Vagina (tissue), 2 donors: Measurements from ENCODE around the gene GPC2. TPM values are rescaled to one million over a fixed set of nuclear protein-coding genes. Genes with fewer than 3 reads are reported as not detected.

ENCODE experiments used
- DNase-seq, 2 donors: peaks; one replicate each; pipeline ENCODE4 v3.0.0-alpha.2; 2017; ENCODE audit errors: extremely low spot score in 2 of 2
- H3K27ac ChIP-seq: fragments of 200-600 bp; sonication (generic); one replicate; pipeline ENCODE4 v1.5.1; 2019
- H3K27me3 ChIP-seq: fragments of 200-600 bp; sonication (generic); one replicate; pipeline ENCODE4 v1.5.1; 2019
- H3K36me3 ChIP-seq, 2 donors: fragments of 200-600 bp; sonication (generic); one replicate each; pipeline ENCODE4 v1.5.1; 2017 to 2019
- H3K4me1 ChIP-seq: fragments of 200-600 bp; sonication (generic); one replicate; pipeline ENCODE4 v1.5.1; 2019
- H3K4me3 ChIP-seq, 2 donors: fragments of 200-600 bp; sonication (generic); 1 replicate in 1 of 2; 2 replicates in 1 of 2; pipeline ENCODE4 v1.5.1; 2016 to 2019
- H3K9me3 ChIP-seq: fragments of 200-600 bp; sonication (generic); one replicate; pipeline ENCODE4 v1.5.1; 2019
- POLR2A ChIP-seq, 2 donors: fragments of 450-650 bp; IDR thresholded peaks; one replicate each; pipeline ENCODE4 v1.6.1; 2017; ENCODE audit warnings: antibody characterized with exemption in 2 of 2, mild to moderate bottlenecking in 2 of 2, moderate library complexity in 2 of 2
- POLR2AphosphoS5 ChIP-seq, 2 donors: sonication (generic); formaldehyde crosslinking; IDR thresholded peaks; one replicate each; pipeline ENCODE4 v1.9.0; 2017; ENCODE audit warnings: antibody characterized with exemption in 2 of 2, mild to moderate bottlenecking in 2 of 2, low read depth in 1 of 2; ENCODE audit not compliant: insufficient read depth in 1 of 2
- intact Hi-C: fragments of 100-400 bp; cut with DNase I; formaldehyde crosslinking; loops from one replicate; pipeline ENCODE4 v1.15.1; 2023
- total RNA-seq: library from RNA; depleted of rRNA; stranded (reverse); fragments of >200 nt; gene quantifications from one replicate; pipeline ENCODE4 v1.2.3, GENCODE V29; 2016
- TF ChIP-seq, protein P1 (sequence below), 3 experiments: fragments of 450-650 bp in 2 of 3; fragments of 200-600 bp in 1 of 3; sonication (generic) in 1 of 3; IDR thresholded peaks; one replicate each; pipeline ENCODE4 v1.5.1; 2017 to 2019; ENCODE audit warnings: antibody characterized with exemption in 3 of 3, mild to moderate bottlenecking in 2 of 3, moderate library complexity in 2 of 3

Gene GPC2
- total RNA-seq, 1 donor from 2014 or later, result 7.4 TPM

DNA sequence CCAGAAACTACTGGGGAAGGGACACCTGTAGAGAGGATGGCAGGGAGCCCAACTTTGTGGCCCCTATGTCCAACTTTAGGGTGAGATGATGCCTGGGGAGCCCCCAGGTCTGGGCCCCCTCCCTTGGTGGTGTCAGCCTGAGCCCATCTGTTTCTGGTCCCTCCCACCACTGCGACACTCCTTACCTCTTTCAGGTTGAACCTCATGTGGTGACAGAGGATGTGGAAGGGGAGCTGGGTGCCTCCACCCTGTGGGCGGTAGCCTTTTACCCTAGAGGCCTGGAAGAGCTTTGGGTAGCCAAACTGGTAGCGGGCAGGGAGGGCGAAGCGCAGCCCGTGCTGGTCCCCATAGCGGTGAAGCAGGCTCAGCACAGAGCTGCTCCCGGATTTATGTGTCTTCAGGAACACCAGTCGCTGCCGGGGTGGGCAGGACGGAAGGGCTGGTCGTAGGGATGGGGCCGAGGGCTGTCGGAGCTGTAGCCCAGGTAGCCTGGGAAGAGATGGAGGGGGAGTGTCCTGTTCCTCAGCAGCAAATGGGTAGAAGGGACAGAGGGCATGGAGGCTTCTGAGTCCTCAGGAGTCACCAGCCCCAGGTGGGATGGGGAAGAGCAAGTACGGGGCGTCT is 10.8 kb downstream of the GPC2 start:
- no peaks in the 10 kb centered on the region for H3K9me3 ChIP-seq
- H3K27me3 ChIP-seq, result no peaks in the 10 kb centered on the region
- H3K4me1 ChIP-seq, result peaks cover 25% of the 10 kb centered on the region
- TF ChIP-seq, protein P1, sequence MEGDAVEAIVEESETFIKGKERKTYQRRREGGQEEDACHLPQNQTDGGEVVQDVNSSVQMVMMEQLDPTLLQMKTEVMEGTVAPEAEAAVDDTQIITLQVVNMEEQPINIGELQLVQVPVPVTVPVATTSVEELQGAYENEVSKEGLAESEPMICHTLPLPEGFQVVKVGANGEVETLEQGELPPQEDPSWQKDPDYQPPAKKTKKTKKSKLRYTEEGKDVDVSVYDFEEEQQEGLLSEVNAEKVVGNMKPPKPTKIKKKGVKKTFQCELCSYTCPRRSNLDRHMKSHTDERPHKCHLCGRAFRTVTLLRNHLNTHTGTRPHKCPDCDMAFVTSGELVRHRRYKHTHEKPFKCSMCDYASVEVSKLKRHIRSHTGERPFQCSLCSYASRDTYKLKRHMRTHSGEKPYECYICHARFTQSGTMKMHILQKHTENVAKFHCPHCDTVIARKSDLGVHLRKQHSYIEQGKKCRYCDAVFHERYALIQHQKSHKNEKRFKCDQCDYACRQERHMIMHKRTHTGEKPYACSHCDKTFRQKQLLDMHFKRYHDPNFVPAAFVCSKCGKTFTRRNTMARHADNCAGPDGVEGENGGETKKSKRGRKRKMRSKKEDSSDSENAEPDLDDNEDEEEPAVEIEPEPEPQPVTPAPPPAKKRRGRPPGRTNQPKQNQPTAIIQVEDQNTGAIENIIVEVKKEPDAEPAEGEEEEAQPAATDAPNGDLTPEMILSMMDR (IDR thresholded peaks at IDR 0.05), result no peak
- no peak for TF ChIP-seq POLR2A (IDR thresholded peaks at IDR 0.05)
- TF ChIP-seq POLR2AphosphoS5 (IDR thresholded peaks at IDR 0.05; ENCODE audit: insufficient read depth in 1 of 2, low read depth in 1 of 2), result no peak
- no peak overlapping the region for H3K27ac ChIP-seq
- intact Hi-C loops, result no loop called here
- H3K4me3 ChIP-seq, result no peak overlapping the region
- H3K36me3 ChIP-seq, result no peaks in the 10 kb centered on the region
- no peak for DNase-seq

DNA sequence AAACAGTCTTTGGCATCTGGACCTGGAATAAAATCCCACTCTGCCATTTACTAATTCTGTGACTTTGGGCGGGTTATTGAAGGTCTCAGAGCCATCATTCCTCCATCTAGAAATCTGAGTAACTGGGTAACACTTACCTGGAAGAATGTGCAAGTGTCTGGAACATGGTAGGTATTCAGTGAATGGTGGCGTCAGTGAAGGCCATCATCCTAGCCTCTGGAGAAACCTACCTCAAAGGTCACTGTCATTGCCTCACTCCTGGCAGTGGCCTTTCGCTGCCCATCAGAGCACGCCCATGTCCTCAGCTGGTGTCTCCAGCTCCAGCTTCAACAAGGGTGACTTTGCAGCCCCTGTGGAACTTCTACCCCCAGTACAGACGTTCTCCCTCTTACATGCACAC is 13.3 kb downstream of the GPC2 start:
- H3K27me3 ChIP-seq, result no peaks in the 10 kb centered on the region
- no peak for DNase-seq
- H3K27ac ChIP-seq, result no peak overlapping the region
- no peak overlapping the region for H3K4me3 ChIP-seq
- H3K36me3 ChIP-seq, result no peaks in the 10 kb centered on the region
- no peak for TF ChIP-seq POLR2AphosphoS5 (IDR thresholded peaks at IDR 0.05; ENCODE audit: insufficient read depth in 1 of 2, low read depth in 1 of 2)
- TF ChIP-seq POLR2A (IDR thresholded peaks at IDR 0.05), result no peak
- TF ChIP-seq, protein P1 (IDR thresholded peaks at IDR 0.05), result no peak
- H3K4me1 ChIP-seq, result peaks cover 23% of the 10 kb centered on the region
- intact Hi-C loops, result no loop called here
- no peaks in the 10 kb centered on the region for H3K9me3 ChIP-seq

DNA sequence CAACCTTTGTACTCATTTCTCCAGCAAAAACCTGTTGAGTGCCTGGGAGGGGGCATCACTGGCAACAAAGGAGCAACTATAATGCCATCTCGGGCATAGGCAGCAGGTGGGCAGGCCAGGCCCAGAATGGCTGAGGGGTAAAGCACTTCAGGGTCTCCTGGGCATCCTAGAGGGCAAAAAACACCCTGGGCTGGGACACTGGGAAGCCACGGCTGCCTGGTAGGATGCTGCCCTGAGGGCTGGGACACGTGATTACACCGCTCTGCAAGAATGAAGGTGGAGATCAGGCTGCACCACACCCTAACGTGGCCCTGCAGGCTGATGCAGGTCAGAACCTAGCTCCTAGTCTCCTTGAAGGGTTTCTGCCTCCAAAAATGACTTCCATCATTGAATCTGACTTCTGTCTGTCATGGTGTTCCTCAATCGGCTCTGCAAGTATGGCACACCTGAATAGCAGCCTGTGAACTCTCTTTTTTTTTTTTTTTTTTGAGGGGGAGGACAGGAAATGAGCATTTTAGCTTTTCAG is 14.1 kb downstream of the GPC2 start:
- H3K27ac ChIP-seq, result no peak overlapping the region

DNA sequence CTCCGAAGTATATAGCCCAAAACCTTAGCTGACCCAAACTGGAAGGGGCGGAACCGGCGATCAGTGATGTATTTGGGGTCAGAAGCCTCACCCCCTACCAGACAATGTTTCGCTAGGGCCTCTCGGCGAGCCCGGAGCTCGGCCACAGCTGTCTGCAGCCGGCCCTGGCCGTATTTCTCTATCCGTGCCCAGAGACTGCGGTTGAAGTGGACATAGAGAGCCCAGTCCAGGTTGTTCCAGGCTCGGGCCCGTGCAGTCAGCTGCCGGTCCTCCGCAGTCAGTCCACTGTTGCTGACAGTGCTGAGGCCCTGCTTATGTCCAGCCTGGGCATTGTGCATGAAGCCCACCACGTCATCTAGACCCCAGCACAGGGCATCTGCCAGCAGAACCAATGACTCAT is 17.1 kb downstream of the GPC2 start:
- intact Hi-C loops, result no loop called here
- H3K27me3 ChIP-seq, result no peaks in the 10 kb centered on the region
- no peak overlapping the region for H3K4me3 ChIP-seq
- H3K9me3 ChIP-seq, result no peaks in the 10 kb centered on the region
- H3K27ac ChIP-seq, result no peak overlapping the region
- TF ChIP-seq POLR2A (IDR thresholded peaks at IDR 0.05) (no peak), POLR2AphosphoS5 (IDR thresholded peaks at IDR 0.05; ENCODE audit: insufficient read depth in 1 of 2, low read depth in 1 of 2) (no peak)
- TF ChIP-seq, protein P1 (IDR thresholded peaks at IDR 0.05), result no peak
- H3K4me1 ChIP-seq, result peaks cover 24% of the 10 kb centered on the region
- no peak for DNase-seq
- H3K36me3 ChIP-seq, result peaks cover 0 to 14% of the 10 kb centered on the region in 2 donors

More for the DNA sequence above, 14.1 kb downstream of the GPC2 start:
- no peak overlapping the region for H3K4me3 ChIP-seq
- DNase-seq, result no peak
- H3K4me1 ChIP-seq, result peaks cover 21% of the 10 kb centered on the region
- H3K9me3 ChIP-seq, result no peaks in the 10 kb centered on the region
- intact Hi-C loops, result no loop called here
- no peaks in the 10 kb centered on the region for H3K27me3 ChIP-seq
- TF ChIP-seq POLR2AphosphoS5 (IDR thresholded peaks at IDR 0.05; ENCODE audit: insufficient read depth in 1 of 2, low read depth in 1 of 2) (no peak), POLR2A (IDR thresholded peaks at IDR 0.05) (no peak)
- TF ChIP-seq, protein P1 (IDR thresholded peaks at IDR 0.05), result no peak
- no peaks in the 10 kb centered on the region for H3K36me3 ChIP-seq

DNA sequence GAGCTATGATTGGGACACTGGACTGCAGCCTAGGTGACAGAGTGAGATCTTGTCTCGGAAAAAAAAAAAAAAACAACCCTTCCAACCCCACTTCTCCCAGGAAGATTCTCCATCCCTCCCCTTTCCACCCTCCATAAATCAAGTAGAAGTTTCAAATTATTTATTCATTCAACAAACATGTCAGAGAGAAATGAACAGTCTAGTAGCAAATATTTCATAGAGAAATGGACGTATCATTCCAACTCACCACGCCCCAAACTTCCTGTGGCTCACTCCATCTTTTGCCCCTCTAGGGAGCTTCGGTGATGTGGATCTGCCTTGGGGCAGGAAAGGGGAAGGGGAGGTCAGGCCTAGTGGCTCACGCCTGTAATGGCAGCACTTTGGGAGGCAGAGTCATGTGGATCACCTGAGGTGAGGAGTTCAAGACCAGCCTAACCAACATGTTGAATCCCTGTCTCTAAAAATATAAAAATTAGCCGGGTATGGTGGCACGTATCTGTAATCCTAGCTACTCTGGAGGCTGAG is 18.0 kb downstream of the GPC2 start:
- DNase-seq, result no peak
- H3K27ac ChIP-seq, result peak overlapping the region; percentile 80
- peaks cover 33% of the 10 kb centered on the region for H3K4me1 ChIP-seq

More for the DNA sequence above, 18.0 kb downstream of the GPC2 start:
- TF ChIP-seq, protein P1 (IDR thresholded peaks at IDR 0.05), result no peak
- TF ChIP-seq POLR2A (IDR thresholded peaks at IDR 0.05) (no peak), POLR2AphosphoS5 (IDR thresholded peaks at IDR 0.05; ENCODE audit: insufficient read depth in 1 of 2, low read depth in 1 of 2) (no peak)
- H3K4me3 ChIP-seq, result peak overlapping the region; percentile 75 to 79
- no peaks in the 10 kb centered on the region for H3K9me3 ChIP-seq
- intact Hi-C loops, result no loop called here
- no peaks in the 10 kb centered on the region for H3K27me3 ChIP-seq
- H3K36me3 ChIP-seq, result peaks cover 0 to 17% of the 10 kb centered on the region in 2 donors
